Hematopoietic multipotent progenitor cell treated with erythropoietin and hydrocortisone succinate and interleukin-3 and kit ligand, for 15 days (in vitro differentiated cells): ENCODE measurements around the gene MATCAP1.

Experiments
- DNase-seq: peaks from one replicate; pipeline ENCODE4 v3.0.0-alpha.2; 2015; ENCODE audit warnings: low spot score

MATCAP1 gene

GRCh38 chr16:67128417-67128816 lies 55.3 kb downstream of the MATCAP1 start:
- DNase-seq, result no peak
